ENCODE data around the gene PTPRA. TPM values are rescaled to one million over a fixed set of nuclear protein-coding genes. Genes with fewer than 3 reads are reported as not detected.
A peak's percentile ranks its signal among the peaks of the same experiment; 100 is the strongest.

PTPRA gene
- polyA plus RNA-seq, 1 donor = 52.7 TPM

DNA sequence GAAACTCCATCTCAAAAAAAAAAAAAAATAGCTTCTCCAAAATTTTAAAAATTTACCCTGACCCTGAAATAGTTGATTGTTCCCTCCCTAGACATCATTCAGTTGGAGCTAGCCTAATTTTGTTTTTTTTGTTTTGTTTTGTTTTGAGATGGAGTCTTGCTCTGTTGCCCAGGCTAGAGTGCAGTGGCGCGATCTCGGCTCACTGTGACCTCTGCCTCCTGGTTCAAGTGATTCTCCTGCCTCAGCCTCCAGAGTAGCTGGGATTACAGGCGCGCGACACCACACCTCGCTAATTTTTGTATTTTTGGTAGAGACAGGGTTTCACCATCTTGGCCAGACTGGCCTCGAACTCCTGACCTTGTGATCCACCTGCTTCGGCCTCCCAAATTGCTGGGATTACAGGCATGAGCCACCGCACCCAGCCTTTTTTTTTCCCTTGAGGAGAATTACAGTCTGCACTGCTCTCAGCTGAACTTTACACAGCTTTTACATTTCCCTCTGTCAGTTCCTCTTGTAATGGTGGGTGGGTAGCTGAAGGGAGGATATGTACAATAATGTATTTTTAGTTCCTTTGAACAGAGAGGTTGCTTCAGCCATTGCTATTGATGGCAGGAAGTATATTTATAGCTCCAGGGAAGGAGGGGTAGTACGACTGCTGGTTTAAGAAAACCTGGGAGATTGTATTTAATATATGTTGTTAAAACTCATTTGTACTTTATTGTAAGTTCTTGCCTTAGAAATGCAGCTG lies 27.7 kb downstream of the PTPRA start:
- Histone ChIP-seq H3K4me3 (ENCODE audit: low read length) (no peak overlapping the region), H3K36me3 (ENCODE audit: control insufficient read depth, insufficient read depth, low read length) (no peaks in the 10 kb centered on the region), H3K4me1 (ENCODE audit: control insufficient read depth, insufficient read depth, low read length) (no peaks in the 10 kb centered on the region), H3K27ac (ENCODE audit: low read length) (no peak overlapping the region), H3K27me3 (ENCODE audit: control insufficient read depth, insufficient read depth, low read length) (no peaks in the 10 kb centered on the region), H3K9me3 (ENCODE audit: control insufficient read depth, low read depth, low read length) (no peaks in the 10 kb centered on the region)
- WGBS (ENCODE audit: insufficient coverage, low lambda C conversion rate) = no CpG with 5 or more reads among the region's 11 CpGs
- no peak for DNase-seq

DNA sequence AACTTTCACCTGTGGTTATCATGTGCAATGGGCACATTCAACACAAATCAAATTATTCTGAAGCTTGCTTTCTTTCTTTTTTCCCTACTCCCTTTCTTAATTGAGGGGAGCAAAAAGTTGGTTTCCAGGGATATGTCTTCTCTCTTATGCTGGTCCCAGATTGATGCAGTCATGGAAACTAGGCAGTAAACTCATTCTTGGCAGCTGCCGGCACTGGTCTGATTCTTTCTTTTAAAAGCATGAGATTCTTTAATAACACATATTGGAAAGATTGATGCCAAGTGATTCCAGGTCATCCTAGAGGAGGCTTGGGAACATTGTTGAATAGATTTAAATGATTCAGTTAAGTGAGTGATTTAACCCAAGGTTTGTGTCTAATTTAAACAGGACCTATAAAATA lies 29.0 kb downstream of the PTPRA start:
- no peaks in the 10 kb centered on the region for H3K27me3 ChIP-seq (ENCODE audit: control insufficient read depth, insufficient read depth, low read length)
- no peak overlapping the region for H3K4me3 ChIP-seq (ENCODE audit: low read length)
- DNase-seq = no peak
- no CpG with 5 or more reads among the region's 1 CpG for WGBS (ENCODE audit: insufficient coverage, low lambda C conversion rate)
- no peaks in the 10 kb centered on the region for H3K4me1 ChIP-seq (ENCODE audit: control insufficient read depth, insufficient read depth, low read length)
- H3K9me3 ChIP-seq (ENCODE audit: control insufficient read depth, low read depth, low read length) = no peaks in the 10 kb centered on the region
- no peaks in the 10 kb centered on the region for H3K36me3 ChIP-seq (ENCODE audit: control insufficient read depth, insufficient read depth, low read length)
- no peak overlapping the region for H3K27ac ChIP-seq (ENCODE audit: low read length)

- no peak overlapping the region for H3K4me3 ChIP-seq (ENCODE audit: low read length)
- no peaks in the 10 kb centered on the region for H3K9me3 ChIP-seq (ENCODE audit: control insufficient read depth, low read depth, low read length)
- no peaks in the 10 kb centered on the region for H3K4me1 ChIP-seq (ENCODE audit: control insufficient read depth, insufficient read depth, low read length)
- no peaks in the 10 kb centered on the region for H3K36me3 ChIP-seq (ENCODE audit: control insufficient read depth, insufficient read depth, low read length)
- 100% methylated on average over 2 of the region's 3 CpGs for WGBS (ENCODE audit: insufficient coverage, low lambda C conversion rate)
- no peak overlapping the region for H3K27ac ChIP-seq (ENCODE audit: low read length)
- H3K27me3 ChIP-seq (ENCODE audit: control insufficient read depth, insufficient read depth, low read length) = no peaks in the 10 kb centered on the region
- no peak for DNase-seq
Observed at GRCh38 chr20:2902818-2903217, 29.5 kb downstream of the PTPRA start.

DNA sequence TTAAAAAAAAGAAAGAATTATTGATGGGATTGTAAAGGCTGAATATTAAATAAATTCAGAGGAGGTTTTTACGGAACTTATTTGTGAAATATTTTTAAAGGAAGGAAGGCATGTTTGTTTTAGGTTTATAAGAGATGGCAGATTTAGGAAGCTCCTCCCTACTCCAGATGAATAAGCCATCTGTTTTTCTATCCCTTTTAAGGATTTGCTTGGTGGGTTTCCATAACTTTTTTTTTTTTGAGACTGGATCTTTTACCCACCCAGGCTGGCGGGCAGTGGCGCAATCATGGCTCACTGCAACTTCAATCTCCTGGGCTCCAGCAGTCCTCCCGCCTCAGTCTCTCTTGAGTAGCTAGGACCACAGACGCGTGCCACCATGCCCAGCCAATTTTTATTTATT lies 30.4 kb downstream of the PTPRA start:
- no peak overlapping the region for H3K27ac ChIP-seq (ENCODE audit: low read length)
- H3K9me3 ChIP-seq (ENCODE audit: control insufficient read depth, low read depth, low read length) = no peaks in the 10 kb centered on the region
- no peak overlapping the region for H3K4me3 ChIP-seq (ENCODE audit: low read length)
- no peaks in the 10 kb centered on the region for H3K4me1 ChIP-seq (ENCODE audit: control insufficient read depth, insufficient read depth, low read length)
- no peak for DNase-seq
- no peaks in the 10 kb centered on the region for H3K36me3 ChIP-seq (ENCODE audit: control insufficient read depth, insufficient read depth, low read length)
- H3K27me3 ChIP-seq (ENCODE audit: control insufficient read depth, insufficient read depth, low read length) = no peaks in the 10 kb centered on the region
- WGBS (ENCODE audit: insufficient coverage, low lambda C conversion rate) = 100% methylated on average over 1 of the region's 6 CpGs

GRCh38 chr20:2907519-2907918 lies 34.2 kb downstream of the PTPRA start:
- Histone ChIP-seq H3K9me3 (ENCODE audit: control insufficient read depth, low read depth, low read length) (no peaks in the 10 kb centered on the region), H3K4me1 (ENCODE audit: control insufficient read depth, insufficient read depth, low read length) (no peaks in the 10 kb centered on the region), H3K4me3 (ENCODE audit: low read length) (no peak overlapping the region), H3K27me3 (ENCODE audit: control insufficient read depth, insufficient read depth, low read length) (no peaks in the 10 kb centered on the region), H3K36me3 (ENCODE audit: control insufficient read depth, insufficient read depth, low read length) (no peaks in the 10 kb centered on the region), H3K27ac (ENCODE audit: low read length) (no peak overlapping the region)
- no peak for DNase-seq
- WGBS (ENCODE audit: insufficient coverage, low lambda C conversion rate) = 83% methylated on average over 3 of the region's 3 CpGs

DNA sequence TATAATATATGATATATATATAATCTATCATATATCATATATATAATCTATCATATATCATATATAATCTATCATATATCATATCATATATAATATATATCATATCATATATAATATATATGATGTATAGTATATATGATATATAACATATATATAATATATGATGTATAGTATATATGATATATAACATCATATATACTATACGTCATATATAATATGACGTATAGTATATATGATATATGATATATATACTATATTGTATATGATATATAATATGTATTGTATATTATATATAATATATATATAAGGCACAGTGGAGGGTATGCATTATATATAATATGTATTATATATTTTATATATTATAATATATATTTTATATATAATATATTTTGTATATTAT lies 36.7 kb downstream of the PTPRA start:
- Histone ChIP-seq H3K36me3 (ENCODE audit: control insufficient read depth, insufficient read depth, low read length) (no peaks in the 10 kb centered on the region), H3K27ac (ENCODE audit: low read length) (no peak overlapping the region), H3K9me3 (ENCODE audit: control insufficient read depth, low read depth, low read length) (no peaks in the 10 kb centered on the region), H3K27me3 (ENCODE audit: control insufficient read depth, insufficient read depth, low read length) (no peaks in the 10 kb centered on the region), H3K4me3 (ENCODE audit: low read length) (no peak overlapping the region), H3K4me1 (ENCODE audit: control insufficient read depth, insufficient read depth, low read length) (no peaks in the 10 kb centered on the region)
- 92% methylated on average over 2 of the region's 2 CpGs for WGBS (ENCODE audit: insufficient coverage, low lambda C conversion rate)
- no peak for DNase-seq

GRCh38 chr20:2911200-2911599 lies 37.9 kb downstream of the PTPRA start:
- no peaks in the 10 kb centered on the region for H3K9me3 ChIP-seq (ENCODE audit: control insufficient read depth, low read depth, low read length)
- no peaks in the 10 kb centered on the region for H3K36me3 ChIP-seq (ENCODE audit: control insufficient read depth, insufficient read depth, low read length)

DNA sequence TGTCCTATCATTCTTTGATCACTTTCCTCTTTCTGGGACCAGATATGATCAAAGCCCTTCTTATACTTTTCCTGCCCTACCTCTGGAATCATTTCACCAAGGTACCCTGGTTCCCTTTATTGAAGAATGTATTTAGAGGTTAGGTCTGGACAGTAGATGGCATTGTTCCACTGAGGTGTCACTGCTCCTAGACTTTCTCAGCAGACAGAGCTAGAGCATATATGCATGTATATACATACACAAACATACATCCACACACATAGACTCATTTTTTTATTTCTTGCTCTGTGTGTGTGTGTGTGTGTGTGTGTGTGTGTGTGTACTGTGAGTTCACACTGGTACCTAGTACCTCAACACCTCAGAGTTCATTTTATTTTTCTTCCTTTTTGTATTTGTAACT lies 40.9 kb downstream of the PTPRA start:
- peak in 1 of 2 donors; percentile 38 for DNase-seq
- Histone ChIP-seq H3K4me3 (ENCODE audit: low read length) (no peak overlapping the region), H3K4me1 (ENCODE audit: control insufficient read depth, insufficient read depth, low read length) (peaks cover 12% of the 10 kb centered on the region), H3K9me3 (ENCODE audit: control insufficient read depth, low read depth, low read length) (no peaks in the 10 kb centered on the region), H3K27me3 (ENCODE audit: control insufficient read depth, insufficient read depth, low read length) (no peaks in the 10 kb centered on the region), H3K36me3 (ENCODE audit: control insufficient read depth, insufficient read depth, low read length) (no peaks in the 10 kb centered on the region), H3K27ac (ENCODE audit: low read length) (no peak overlapping the region)

More at GRCh38 chr20:2911200-2911599, 37.9 kb downstream of the PTPRA start:
- H3K4me1 ChIP-seq (ENCODE audit: control insufficient read depth, insufficient read depth, low read length) = no peaks in the 10 kb centered on the region
- H3K27me3 ChIP-seq (ENCODE audit: control insufficient read depth, insufficient read depth, low read length) = no peaks in the 10 kb centered on the region
- no peak overlapping the region for H3K27ac ChIP-seq (ENCODE audit: low read length)
- H3K4me3 ChIP-seq (ENCODE audit: low read length) = no peak overlapping the region
- DNase-seq = no peak

DNA sequence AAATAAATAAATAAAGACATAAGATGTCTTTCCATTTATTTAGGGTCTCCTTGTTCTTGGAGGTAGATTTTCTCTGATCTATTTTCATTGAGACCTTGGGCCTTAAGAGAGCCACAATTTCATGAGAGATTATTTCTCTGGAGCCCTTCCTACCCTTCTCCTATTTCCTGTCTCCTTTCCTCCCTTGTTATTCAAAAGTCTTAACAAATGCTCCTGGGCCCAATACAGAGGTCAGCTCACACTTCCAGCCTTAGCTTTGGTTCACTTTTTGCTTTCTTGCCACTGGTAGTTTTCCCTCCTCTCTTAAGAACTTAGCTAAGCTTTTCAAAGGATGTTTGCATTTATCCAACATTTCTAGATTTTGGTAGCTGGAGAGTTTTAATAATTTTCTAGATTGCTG lies 44.0 kb downstream of the PTPRA start:
- Histone ChIP-seq H3K36me3 (ENCODE audit: control insufficient read depth, insufficient read depth, low read length) (no peaks in the 10 kb centered on the region), H3K27ac (ENCODE audit: low read length) (no peak overlapping the region), H3K27me3 (ENCODE audit: control insufficient read depth, insufficient read depth, low read length) (no peaks in the 10 kb centered on the region), H3K9me3 (ENCODE audit: control insufficient read depth, low read depth, low read length) (no peaks in the 10 kb centered on the region), H3K4me3 (ENCODE audit: low read length) (no peak overlapping the region), H3K4me1 (ENCODE audit: control insufficient read depth, insufficient read depth, low read length) (peaks cover 24% of the 10 kb centered on the region)
- DNase-seq = no peak

- Histone ChIP-seq H3K9me3 (ENCODE audit: control insufficient read depth, low read depth, low read length) (no peaks in the 10 kb centered on the region), H3K27ac (ENCODE audit: low read length) (no peak overlapping the region), H3K4me3 (ENCODE audit: low read length) (no peak overlapping the region), H3K36me3 (ENCODE audit: control insufficient read depth, insufficient read depth, low read length) (no peaks in the 10 kb centered on the region), H3K4me1 (ENCODE audit: control insufficient read depth, insufficient read depth, low read length) (peaks cover 24% of the 10 kb centered on the region), H3K27me3 (ENCODE audit: control insufficient read depth, insufficient read depth, low read length) (no peaks in the 10 kb centered on the region)
- WGBS (ENCODE audit: insufficient coverage, low lambda C conversion rate) = 91% methylated on average over 3 of the region's 7 CpGs
- DNase-seq = peak in 1 of 2 donors; percentile 23
Observed at GRCh38 chr20:2918096-2919049, 45.1 kb downstream of the PTPRA start.

Data from large intestine (tissue), 3 donors.